Coronary artery (tissue), 2 donors: ENCODE results near the gene VENTX.
A peak's percentile ranks its signal among the peaks of the same experiment; 100 is the strongest.

Source experiments
- DNase-seq: peaks from one replicate; pipeline ENCODE4 v3.0.0-alpha.2; 2017; ENCODE audit warnings: low spot score
- H3K27ac ChIP-seq, 2 donors: fragments of 200-600 bp; sonication (generic); one replicate each; pipeline ENCODE4 v1.5.1; 2016 to 2019
- H3K4me3 ChIP-seq: fragments of 200-600 bp; sonication (generic); 2 replicates; pipeline ENCODE4 v1.5.1; 2016; ENCODE audit warnings: mild to moderate bottlenecking, moderate library complexity
- CTCF ChIP-seq: fragments of 200-600 bp; sonication (generic); IDR thresholded peaks from one replicate; pipeline ENCODE4 v1.5.1; 2019; ENCODE audit warnings: antibody characterized with exemption

Gene VENTX

GRCh38 chr10:133277993-133278576 lies 40.4 kb downstream of the VENTX start:
- Histone ChIP-seq H3K27ac (peak overlapping the region in 1 of 2 donors; percentile 7), H3K4me3 (no peak overlapping the region)
- no peak for DNase-seq
- no peak for TF ChIP-seq CTCF

GRCh38 chr10:133278577-133279265 lies 41.1 kb downstream of the VENTX start:
- Histone ChIP-seq H3K4me3 (no peak overlapping the region), H3K27ac (peak overlapping the region in 1 of 2 donors; percentile 22)
- no peak for TF ChIP-seq CTCF
- no peak for DNase-seq

- DNase-seq: no peak
- Histone ChIP-seq H3K4me3 (no peak overlapping the region), H3K27ac (no peak overlapping the region)
- TF ChIP-seq CTCF: no peak
Measured at GRCh38 chr10:133279326-133280226, 41.9 kb downstream of the VENTX start.

- no peak for TF ChIP-seq CTCF
- no peak for DNase-seq
- no peak overlapping the region for H3K27ac ChIP-seq
- H3K4me3 ChIP-seq: no peak overlapping the region
Measured at GRCh38 chr10:133280391-133281059, 42.9 kb downstream of the VENTX start.

- no peak overlapping the region for H3K27ac ChIP-seq
- no peak overlapping the region for H3K4me3 ChIP-seq
- no peak for DNase-seq
- no peak for TF ChIP-seq CTCF
Measured at GRCh38 chr10:133281084-133281483, 43.4 kb downstream of the VENTX start.

- no peak for DNase-seq
- no peak overlapping the region for H3K27ac ChIP-seq
- no peak for TF ChIP-seq CTCF
- H3K4me3 ChIP-seq: no peak overlapping the region
Measured at GRCh38 chr10:133281628-133282372, 44.1 kb downstream of the VENTX start.
